SKM-1 (cell line): ENCODE results near the gene PLCG2.

ENCODE experiments used
- DNase-seq: peaks from one replicate; lab custom pipeline; 2025; ENCODE audit not compliant: unreplicated experiment; lab: John Stamatoyannopoulos, UW

The PLCG2 gene

GRCh38 chr16:81841722-81842121 is 62.6 kb downstream of the PLCG2 start:
- DNase-seq = no peak

DNA sequence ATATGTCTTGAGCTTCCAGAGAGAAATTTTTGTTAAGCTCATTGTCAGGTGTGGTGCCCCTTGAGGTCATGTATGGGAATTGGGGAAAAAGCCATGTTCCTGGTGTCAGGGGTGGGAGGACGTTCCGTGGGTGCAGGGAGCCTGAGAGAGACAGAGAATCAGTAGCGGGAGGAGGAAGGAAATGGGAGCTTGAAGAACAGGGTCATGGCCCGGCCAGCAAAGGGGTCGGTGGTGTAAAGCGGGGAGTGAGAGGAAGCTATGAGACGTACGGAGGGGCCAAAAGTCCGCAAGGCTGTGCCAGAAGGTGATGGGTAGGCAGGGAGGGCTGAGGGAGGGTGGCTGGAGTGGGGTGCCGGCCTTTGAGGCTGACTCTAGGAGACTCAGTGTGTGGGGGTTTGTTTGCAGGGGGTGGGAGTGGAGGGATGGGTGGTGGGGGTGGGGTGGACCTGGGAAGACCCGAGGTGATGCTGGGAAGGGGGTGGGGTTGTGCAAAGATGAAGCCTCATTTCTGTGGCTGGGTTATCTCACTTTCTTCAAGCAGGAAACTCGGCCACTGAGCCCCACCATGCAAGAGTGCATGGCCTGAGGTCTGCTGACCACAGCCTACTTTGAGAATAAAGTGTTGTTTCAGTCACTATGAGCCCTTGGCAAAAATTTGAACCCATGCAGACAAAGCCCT is 63.6 kb downstream of the PLCG2 start:
- DNase-seq = no peak

DNA sequence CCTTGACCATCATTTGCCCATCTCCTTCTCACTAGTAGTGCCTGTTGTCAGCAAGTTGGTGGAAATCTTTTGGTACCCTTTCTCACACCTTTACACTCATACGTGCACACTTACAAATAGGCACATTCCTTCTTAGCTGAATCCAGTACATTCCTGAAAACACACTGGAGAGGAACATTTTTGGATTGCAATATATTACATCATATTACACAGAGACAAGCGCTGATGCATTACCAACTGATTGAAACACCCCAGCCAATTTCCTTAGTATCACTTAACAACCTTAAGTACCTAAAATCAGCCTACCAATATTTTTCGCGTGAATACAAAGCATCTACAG is 64.1 kb downstream of the PLCG2 start:
- no peak for DNase-seq

- no peak for DNase-seq
Observed at GRCh38 chr16:81843683-81844082, 64.6 kb downstream of the PLCG2 start.

DNA sequence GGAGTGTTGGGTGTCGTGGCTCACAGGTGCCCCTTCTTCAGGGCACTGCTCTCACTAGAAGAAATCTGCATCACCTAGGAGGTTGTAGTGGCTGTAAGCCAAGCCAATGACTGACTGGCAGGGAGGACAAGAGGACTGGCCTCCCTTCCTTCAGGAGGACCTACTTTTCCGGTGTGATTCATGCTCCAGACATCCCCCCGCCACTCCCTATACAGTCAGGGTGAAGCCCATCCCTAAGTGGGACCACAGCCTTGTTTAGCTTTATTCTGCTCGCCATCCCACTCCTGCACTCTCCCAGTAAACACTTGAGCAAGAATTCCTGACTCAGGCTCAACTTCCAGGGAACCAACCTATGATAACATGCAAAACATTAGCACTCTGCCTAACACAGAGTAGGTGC is 67.0 kb downstream of the PLCG2 start:
- no peak for DNase-seq

- no peak for DNase-seq
Observed at GRCh38 chr16:81848306-81848853, 69.3 kb downstream of the PLCG2 start.

GRCh38 chr16:81850197-81850944 is 71.3 kb downstream of the PLCG2 start:
- no peak for DNase-seq

GRCh38 chr16:81852347-81852746 is 73.3 kb downstream of the PLCG2 start:
- DNase-seq = no peak

GRCh38 chr16:81855552-81856153 is 76.6 kb downstream of the PLCG2 start:
- no peak for DNase-seq

GRCh38 chr16:81860287-81861266 is 81.5 kb downstream of the PLCG2 start:
- DNase-seq = no peak

DNA sequence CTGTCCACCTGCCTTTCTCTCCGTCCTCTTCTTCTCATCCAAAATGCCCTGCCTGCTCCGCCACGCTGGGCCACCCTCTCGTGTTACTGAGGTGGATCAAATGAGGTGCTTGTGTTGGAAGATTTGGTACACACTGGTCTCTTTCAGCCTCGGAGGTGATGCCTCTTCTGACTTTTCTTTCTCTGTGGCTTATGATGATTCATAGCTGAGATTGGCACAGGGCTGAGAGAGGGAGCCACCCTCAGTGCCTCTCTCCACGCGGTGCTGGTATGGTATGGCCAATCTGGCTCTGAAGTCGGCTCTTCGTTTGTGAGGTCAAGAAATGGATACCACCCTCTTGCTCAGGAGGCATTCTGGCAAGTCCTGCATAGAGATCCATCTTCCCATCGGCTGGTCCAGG is 82.4 kb downstream of the PLCG2 start:
- DNase-seq = no peak

DNA sequence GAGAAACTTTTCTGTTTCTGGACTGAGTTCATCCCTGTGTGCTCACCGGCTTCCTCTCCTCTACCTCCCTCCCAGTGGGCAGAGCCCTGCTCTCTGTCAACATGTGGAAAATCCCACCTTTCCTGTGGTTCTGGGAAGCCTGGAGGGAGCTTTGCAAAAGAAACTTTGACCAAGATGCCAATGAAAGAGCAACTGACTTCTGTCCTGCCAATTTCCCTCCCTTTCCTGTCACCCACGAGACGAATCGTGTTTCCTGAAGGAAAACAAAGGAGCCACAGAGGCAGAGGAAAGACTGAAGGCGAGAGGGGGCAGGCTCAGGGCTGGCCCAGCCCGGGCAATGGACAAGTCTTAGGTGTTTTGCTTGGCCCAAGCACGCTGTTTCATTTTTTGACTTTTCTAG is 82.8 kb downstream of the PLCG2 start:
- no peak for DNase-seq

- no peak for DNase-seq
Observed at GRCh38 chr16:81863630-81864352, 84.7 kb downstream of the PLCG2 start.

DNA sequence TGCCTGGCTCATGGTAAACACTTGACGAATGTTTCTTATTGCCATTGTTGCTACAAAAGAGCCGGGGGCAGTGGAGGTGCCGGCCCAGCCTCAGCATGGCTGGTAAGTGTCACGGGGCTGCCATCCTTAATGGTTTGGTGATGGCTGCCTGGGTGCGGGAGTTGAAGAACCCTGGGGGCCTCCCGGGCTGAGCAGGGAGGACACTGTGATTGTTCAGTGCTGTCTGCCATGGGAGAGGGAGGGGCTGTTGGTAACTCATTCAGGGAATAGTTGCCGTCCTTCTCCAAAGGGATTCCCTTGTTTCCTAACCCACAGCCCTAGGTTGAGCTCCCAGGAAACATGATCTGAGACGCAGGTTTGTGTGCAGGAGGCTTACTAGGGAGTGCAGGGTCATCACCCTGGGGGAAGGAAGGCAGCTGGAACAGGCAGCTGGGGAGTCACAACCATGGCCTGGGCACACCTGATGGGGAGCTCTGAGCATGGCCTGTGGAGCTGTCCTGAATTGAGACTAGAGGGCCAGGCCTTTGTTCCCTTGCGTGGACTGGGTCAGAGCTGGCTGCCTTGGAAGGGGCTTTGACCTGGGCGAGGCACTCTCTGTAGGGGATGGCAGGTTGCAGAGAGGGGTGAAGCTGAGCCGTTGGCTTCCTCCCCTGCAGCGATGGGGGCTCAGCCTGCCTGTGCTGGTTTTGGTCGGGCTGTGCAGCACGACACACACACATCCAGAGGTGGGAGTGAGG is 85.7 kb downstream of the PLCG2 start:
- no peak for DNase-seq

DNA sequence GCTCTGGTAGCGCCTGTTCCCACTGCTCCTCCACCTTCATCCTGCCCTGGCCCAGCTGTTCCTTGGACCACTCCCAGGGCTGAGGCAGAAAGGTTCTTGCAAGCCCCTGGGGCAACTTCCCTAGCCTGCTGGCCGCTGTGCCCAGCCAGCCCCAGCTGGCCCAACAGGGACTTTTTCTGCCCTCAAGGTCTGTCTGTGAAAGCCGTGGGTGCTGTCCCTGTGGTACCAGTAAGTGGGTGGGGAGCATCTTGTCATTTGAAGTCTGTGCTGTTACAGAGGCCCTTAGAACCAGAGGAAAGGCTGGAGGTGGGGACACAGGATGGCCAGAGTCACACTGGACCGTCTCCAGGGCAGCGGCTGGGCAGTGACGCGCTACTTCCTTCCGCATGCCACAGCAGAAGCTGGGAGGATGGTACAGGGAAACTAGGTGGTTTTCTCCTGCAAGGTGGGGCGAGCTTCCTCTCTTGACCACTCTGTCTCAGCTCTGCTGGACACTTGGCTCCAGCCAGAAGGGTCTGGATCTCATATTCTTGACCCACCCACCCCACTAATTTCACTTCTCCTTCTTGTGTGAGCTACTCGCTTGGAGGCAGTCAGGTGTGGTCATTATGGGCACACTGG is 87.8 kb downstream of the PLCG2 start:
- DNase-seq = no peak

- DNase-seq = no peak
Observed at GRCh38 chr16:81868057-81868748, 89.1 kb downstream of the PLCG2 start.

DNA sequence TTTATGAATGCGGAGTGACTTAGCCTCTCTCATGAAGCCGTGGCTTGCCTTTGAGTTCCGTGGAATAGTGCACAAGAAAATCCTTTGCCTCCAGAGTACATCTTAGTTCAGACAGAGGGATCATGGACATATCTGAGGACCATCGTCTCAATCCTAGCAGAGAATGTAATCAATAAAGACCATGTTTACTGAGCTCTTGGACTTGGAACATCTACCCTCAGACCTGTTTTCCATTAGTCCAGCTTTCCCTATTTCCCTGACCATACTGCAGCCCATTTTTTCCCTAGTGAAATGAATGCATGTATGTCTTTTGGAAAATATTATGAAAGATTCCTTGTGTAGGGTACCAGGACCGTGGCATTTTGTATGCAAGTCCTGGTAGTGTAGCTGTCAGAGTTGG is 90.2 kb downstream of the PLCG2 start:
- DNase-seq = no peak

DNA sequence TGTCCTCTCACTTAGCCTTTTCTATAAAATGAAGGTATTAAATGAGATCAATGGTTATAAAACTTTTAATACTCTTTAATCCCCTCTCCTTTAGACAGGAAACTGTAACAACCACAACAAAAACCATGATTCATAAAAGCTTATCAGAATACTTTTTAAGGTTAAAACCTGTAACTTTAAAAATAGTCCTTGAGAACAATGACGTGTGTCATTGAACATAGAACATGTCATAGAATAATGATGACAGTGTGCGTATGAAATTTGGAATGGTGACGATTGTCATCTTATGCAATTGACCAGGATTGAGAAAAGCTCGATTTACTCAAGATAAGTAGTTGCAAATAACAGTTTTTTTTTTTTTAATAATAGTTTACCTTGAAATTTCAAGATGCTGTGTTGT is 94.1 kb downstream of the PLCG2 start:
- no peak for DNase-seq
